Loucy (cell line): ENCODE data around the gene PLA2G12B.

Experiments used
- EZH2phosphoT487 ChIP-seq: fragments of 200-600 bp; IDR thresholded peaks from 2 replicates; pipeline ENCODE4 v1.6.1; 2018; ENCODE audit warnings: antibody characterized with exemption, mild to moderate bottlenecking, moderate library complexity, borderline replicate concordance
- TF ChIP-seq, protein P1 (sequence below): fragments of 200-600 bp; sonication (generic); conservative IDR thresholded peaks from 2 replicates; pipeline ENCODE4 v1.5.1; 2014; ENCODE audit warnings: mild to moderate bottlenecking, antibody characterized with exemption, low read length

DNA sequence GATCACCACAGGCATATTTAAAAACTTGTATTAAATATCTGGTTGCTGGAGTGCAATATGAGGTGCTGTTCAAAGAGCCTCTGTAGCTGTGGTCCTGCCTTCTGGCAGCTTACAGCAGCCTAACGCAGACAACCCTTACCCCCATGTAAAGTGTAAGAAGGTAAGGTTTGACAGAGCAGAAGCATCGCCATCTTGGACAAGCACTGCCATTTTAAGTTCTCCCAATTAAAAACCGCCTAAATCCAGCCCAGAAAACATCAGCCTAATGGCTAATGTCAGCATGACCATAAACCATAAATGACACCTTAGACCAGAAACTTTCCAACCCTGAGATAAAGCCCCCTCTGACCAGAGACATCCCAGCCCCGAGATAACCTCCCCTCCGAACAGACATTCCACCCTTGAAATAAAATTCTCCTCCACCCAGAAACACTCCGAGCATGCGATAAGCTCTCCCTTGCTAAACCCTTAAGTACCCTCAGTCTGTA is 66.4 kb downstream of the PLA2G12B start:
- TF ChIP-seq, protein P1, sequence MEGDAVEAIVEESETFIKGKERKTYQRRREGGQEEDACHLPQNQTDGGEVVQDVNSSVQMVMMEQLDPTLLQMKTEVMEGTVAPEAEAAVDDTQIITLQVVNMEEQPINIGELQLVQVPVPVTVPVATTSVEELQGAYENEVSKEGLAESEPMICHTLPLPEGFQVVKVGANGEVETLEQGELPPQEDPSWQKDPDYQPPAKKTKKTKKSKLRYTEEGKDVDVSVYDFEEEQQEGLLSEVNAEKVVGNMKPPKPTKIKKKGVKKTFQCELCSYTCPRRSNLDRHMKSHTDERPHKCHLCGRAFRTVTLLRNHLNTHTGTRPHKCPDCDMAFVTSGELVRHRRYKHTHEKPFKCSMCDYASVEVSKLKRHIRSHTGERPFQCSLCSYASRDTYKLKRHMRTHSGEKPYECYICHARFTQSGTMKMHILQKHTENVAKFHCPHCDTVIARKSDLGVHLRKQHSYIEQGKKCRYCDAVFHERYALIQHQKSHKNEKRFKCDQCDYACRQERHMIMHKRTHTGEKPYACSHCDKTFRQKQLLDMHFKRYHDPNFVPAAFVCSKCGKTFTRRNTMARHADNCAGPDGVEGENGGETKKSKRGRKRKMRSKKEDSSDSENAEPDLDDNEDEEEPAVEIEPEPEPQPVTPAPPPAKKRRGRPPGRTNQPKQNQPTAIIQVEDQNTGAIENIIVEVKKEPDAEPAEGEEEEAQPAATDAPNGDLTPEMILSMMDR: no peak
- TF ChIP-seq EZH2phosphoT487: no peak
